A549 (cell line): ENCODE measurements around the gene SAG.

Experiments
- RAD21 ChIP-seq, 2 experiments: fragments of >200 bp in 1 of 2; sonication (Bioruptor Twin) in 1 of 2; formaldehyde crosslinking in 1 of 2; IDR thresholded peaks in 1 of 2; conservative IDR thresholded peaks in 1 of 2; 2 replicates in 1 of 2; 3 replicates in 1 of 2; pipeline ENCODE4 v1.6.1; 2012 to 2018; ENCODE audit warnings: inconsistent platforms in 1 of 2
- TF ChIP-seq, protein P1 (sequence below): fragments of >200 bp; sonication (Bioruptor Twin); formaldehyde crosslinking; IDR thresholded peaks from 3 replicates; pipeline ENCODE4 v1.5.1; 2016
- TF ChIP-seq, protein P2 (sequence below): fragments of 450-650 bp; IDR thresholded peaks from 2 replicates; pipeline ENCODE4 v1.6.1; 2014; ENCODE audit warnings: antibody characterized with exemption
- TF ChIP-seq, protein P3 (sequence below): fragments of >200 bp; sonication (Bioruptor Twin); formaldehyde crosslinking; IDR thresholded peaks from 3 replicates; pipeline ENCODE4 v1.6.1; 2016

DNA sequence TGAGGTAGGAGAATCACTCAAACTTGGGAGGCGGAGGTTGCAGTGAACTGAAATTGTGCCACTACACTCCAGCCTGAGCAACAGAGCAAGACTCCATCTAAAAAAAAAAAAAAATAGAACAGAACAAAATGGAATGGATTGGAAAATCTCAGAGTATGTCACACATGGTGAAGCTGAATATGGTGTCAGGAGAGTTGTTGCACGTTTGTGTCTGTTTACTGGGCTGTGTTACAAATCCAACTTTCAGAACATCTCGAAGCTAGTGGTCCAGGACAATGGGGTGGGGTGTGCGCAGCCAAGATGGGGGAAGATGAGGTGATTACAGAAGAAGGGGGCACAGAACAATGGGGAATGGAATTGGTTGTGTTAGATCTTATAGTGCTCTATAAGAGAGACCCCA lies 17.6 kb downstream of the SAG start:
- TF ChIP-seq, protein P1, sequence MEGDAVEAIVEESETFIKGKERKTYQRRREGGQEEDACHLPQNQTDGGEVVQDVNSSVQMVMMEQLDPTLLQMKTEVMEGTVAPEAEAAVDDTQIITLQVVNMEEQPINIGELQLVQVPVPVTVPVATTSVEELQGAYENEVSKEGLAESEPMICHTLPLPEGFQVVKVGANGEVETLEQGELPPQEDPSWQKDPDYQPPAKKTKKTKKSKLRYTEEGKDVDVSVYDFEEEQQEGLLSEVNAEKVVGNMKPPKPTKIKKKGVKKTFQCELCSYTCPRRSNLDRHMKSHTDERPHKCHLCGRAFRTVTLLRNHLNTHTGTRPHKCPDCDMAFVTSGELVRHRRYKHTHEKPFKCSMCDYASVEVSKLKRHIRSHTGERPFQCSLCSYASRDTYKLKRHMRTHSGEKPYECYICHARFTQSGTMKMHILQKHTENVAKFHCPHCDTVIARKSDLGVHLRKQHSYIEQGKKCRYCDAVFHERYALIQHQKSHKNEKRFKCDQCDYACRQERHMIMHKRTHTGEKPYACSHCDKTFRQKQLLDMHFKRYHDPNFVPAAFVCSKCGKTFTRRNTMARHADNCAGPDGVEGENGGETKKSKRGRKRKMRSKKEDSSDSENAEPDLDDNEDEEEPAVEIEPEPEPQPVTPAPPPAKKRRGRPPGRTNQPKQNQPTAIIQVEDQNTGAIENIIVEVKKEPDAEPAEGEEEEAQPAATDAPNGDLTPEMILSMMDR = no peak
- TF ChIP-seq, protein P2, sequence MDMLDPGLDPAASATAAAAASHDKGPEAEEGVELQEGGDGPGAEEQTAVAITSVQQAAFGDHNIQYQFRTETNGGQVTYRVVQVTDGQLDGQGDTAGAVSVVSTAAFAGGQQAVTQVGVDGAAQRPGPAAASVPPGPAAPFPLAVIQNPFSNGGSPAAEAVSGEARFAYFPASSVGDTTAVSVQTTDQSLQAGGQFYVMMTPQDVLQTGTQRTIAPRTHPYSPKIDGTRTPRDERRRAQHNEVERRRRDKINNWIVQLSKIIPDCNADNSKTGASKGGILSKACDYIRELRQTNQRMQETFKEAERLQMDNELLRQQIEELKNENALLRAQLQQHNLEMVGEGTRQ = no peak
- TF ChIP-seq, protein P3, sequence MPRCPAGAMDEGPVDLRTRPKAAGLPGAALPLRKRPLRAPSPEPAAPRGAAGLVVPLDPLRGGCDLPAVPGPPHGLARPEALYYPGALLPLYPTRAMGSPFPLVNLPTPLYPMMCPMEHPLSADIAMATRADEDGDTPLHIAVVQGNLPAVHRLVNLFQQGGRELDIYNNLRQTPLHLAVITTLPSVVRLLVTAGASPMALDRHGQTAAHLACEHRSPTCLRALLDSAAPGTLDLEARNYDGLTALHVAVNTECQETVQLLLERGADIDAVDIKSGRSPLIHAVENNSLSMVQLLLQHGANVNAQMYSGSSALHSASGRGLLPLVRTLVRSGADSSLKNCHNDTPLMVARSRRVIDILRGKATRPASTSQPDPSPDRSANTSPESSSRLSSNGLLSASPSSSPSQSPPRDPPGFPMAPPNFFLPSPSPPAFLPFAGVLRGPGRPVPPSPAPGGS = no peak
- no peak for TF ChIP-seq RAD21 (conservative IDR thresholded peaks at IDR 0.05 in 1 of 2, IDR thresholded peaks at IDR 0.05 in 1 of 2)
